Small intestine (tissue), 7 donors: ENCODE results near the gene RGS10. TPM values are rescaled to one million over a fixed set of nuclear protein-coding genes. Genes with fewer than 3 reads are reported as not detected.

Experiments
- DNase-seq, 2 donors: peaks; one replicate each; pipeline versions ENCODE4 v3.0.0 to v3.0.0-alpha.2; 2013
- FAIRE-seq: peaks from 2 replicates; lab custom pipeline; 2012; peaks lifted over from hg19 to GRCh38; lab: Jason Lieb, UNC
- H3K27ac ChIP-seq, 3 donors: one replicate each; pipeline ENCODE4 v1.5.1; 2013; ENCODE audit warnings: low read length in 2 of 3, mild to moderate bottlenecking in 2 of 3, control low read depth in 1 of 3, inconsistent platforms in 1 of 3, low read depth in 1 of 3, moderate library complexity in 1 of 3
- H3K27me3 ChIP-seq, 3 donors: one replicate each; pipeline ENCODE4 v1.6.1; 2013; ENCODE audit warnings: low read length in 3 of 3, inconsistent platforms in 1 of 3; ENCODE audit not compliant: control insufficient read depth in 3 of 3, insufficient read depth in 3 of 3
- H3K36me3 ChIP-seq, 3 donors: one replicate each; pipeline ENCODE4 v1.6.1; 2013; ENCODE audit warnings: low read length in 3 of 3, inconsistent platforms in 1 of 3, low read depth in 1 of 3, mild to moderate bottlenecking in 1 of 3, moderate library complexity in 1 of 3; ENCODE audit not compliant: control insufficient read depth in 3 of 3, insufficient read depth in 2 of 3
- H3K4me1 ChIP-seq, 3 donors: one replicate each; pipeline ENCODE4 v1.6.1; 2013; ENCODE audit warnings: low read length in 2 of 3, inconsistent platforms in 1 of 3, low read depth in 1 of 3, mild to moderate bottlenecking in 1 of 3, moderate library complexity in 1 of 3; ENCODE audit not compliant: control insufficient read depth in 3 of 3, insufficient read depth in 2 of 3
- H3K4me3 ChIP-seq, 3 donors: one replicate each; pipeline ENCODE4 v1.5.1; 2013; ENCODE audit warnings: low read length in 3 of 3, control low read depth in 1 of 3, inconsistent platforms in 1 of 3, low read depth in 1 of 3, mild to moderate bottlenecking in 1 of 3, moderate library complexity in 1 of 3
- H3K9me3 ChIP-seq, 2 donors: one replicate each; pipeline ENCODE4 v1.6.1; 2013; ENCODE audit warnings: low read depth in 1 of 2, low read length in 1 of 2; ENCODE audit not compliant: control insufficient read depth in 2 of 2, insufficient read depth in 1 of 2
- WGBS, 3 donors: extraction: QIAGEN DNeasy Blood & Tissue Kit; methylation state at CpG; one replicate each; pipeline ENCODE4 v1.1.7; 2013; 5-methylcytosine and 5-hydroxymethylcytosine counted together
- polyA plus RNA-seq, 4 donors: library from polyadenylated mRNA; stranded (reverse) in 3 of 4; unstranded in 1 of 4; fragments of 200-250 nt in 3 of 4; fragments of 120-200 nt in 1 of 4; gene quantifications; one replicate each; pipeline versions ENCODE4 v1.2.1 to v1.2.3, GENCODE V29; 2013
- donor health status: healthy with polysubstance abuse.
- donor health status: control.
- donor health status: control.
- donor health status: Bipolar disorder and iron deficiency.
- donor health status: healthy.

The RGS10 gene
- polyA plus RNA-seq, 4 donors, result 9.6 to 77.8 (median 41.1) TPM

DNA sequence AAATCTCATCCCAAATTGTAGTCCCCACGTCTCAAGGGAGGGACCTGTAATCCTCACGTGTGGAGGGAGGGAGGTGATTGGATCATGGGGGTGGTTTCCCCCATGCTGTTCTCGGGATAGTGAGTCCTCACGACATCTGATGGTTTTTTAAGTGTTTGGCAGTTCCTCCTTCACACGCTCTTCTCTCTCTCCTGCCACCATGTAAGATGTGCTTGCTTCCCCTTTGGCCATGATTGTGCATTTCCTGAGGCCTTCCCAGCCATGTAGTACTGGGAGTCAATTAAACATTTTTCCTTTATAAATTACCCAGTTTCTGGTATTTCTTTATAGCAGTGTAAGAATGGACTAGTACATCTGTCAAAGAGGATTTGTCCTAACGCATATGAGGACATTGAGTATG lies 59.5 kb downstream of the RGS10 start:
- 90 to 94% (median 93%) methylated on average over 6 of the region's 6 CpGs for WGBS, 3 donors
- H3K27me3 ChIP-seq, result peaks cover 0 to 13% (median 0%) of the 10 kb centered on the region in 3 donors
- no peaks in the 10 kb centered on the region for H3K4me1 ChIP-seq
- DNase-seq (no peak), FAIRE-seq (no peak)
- H3K27ac ChIP-seq, result no peak overlapping the region
- no peak overlapping the region for H3K4me3 ChIP-seq
- no peaks in the 10 kb centered on the region for H3K36me3 ChIP-seq
- no peaks in the 10 kb centered on the region for H3K9me3 ChIP-seq

DNA sequence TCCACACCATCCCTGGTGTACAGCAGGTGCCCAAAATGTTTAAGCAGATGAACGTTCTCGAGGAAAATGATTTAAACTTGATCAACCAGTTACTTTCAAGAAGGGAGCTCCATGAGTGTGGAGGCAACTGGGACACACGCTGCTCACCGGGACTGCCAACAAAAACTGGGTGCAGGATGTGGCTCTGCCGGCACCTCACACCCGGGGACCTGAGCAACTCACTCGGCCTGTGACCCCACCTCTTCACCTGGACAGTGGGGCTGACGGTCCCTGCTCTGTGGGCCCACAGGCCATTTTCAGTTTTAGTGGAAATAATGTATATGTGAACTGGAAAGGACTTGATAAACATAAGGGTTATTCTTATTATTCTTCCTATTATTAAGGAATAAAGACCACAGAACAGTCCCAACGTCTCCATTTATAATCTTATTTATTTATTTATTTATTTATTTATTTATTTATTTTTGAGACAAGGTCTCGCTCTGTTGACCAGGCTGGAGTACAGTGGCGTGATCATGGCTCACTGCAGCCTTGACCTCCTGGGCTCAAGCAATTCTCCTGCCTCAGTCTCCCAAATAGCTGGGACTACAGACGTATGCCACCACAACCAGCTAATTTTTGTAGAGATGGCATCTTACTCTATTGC lies 60.6 kb downstream of the RGS10 start:
- WGBS, 3 donors, result 89 to 92% (median 91%) methylated on average over 12 of the region's 12 CpGs
- no peak overlapping the region for H3K27ac ChIP-seq
- peaks cover 0 to 16% (median 0%) of the 10 kb centered on the region in 3 donors for H3K27me3 ChIP-seq
- H3K4me3 ChIP-seq, result no peak overlapping the region
- H3K36me3 ChIP-seq, result no peaks in the 10 kb centered on the region
- DNase-seq, result no peak
- no peaks in the 10 kb centered on the region for H3K4me1 ChIP-seq
- no peak for FAIRE-seq
- H3K9me3 ChIP-seq, result no peaks in the 10 kb centered on the region

DNA sequence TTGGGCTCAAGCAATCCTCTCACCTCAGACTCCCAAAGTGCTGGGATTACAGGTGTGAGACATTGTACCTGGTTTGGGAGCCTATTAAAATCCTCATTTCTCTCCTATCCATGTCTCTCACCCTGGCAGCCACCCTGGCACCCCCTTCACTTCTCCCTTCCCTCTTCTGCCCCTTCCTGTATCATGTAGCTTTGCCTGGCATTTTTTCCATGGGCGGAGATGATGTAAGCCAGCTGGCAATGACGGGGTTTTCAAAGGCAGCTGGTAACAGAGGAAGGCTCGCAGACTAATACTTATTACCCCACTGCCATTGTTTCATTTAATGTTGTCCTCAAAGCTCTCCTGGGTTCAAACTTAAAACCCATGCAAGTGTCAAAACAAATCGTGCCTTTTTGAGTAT lies 61.9 kb downstream of the RGS10 start:
- no peak for FAIRE-seq
- H3K9me3 ChIP-seq, result no peaks in the 10 kb centered on the region

DNA sequence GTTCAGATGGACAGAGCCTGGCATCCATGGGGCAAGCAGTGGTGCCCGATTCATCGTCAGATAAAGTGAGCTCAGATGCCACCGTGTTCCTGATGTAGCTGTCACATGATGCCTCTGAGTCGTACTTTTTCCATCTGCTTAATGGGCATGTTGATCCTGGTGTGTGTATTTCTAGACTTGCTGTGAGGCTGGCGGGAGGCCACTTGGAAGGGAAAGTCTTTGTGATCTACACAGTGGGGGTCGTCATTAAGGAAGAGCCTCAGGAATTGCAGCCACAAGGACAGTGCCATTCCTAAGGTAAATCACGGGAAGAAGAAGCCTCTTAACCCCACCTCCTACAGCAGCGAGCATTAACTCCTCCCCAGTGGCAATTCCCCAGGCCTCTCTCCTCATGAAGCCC lies 63.0 kb downstream of the RGS10 start:
- H3K27ac ChIP-seq, result no peak overlapping the region
- 46 to 52% (median 51%) methylated on average over 8 of the region's 8 CpGs for WGBS, 3 donors
- FAIRE-seq (no peak), DNase-seq (no peak)
- H3K4me1 ChIP-seq, result no peaks in the 10 kb centered on the region
- peaks cover 0 to 19% (median 0%) of the 10 kb centered on the region in 3 donors for H3K27me3 ChIP-seq
- H3K9me3 ChIP-seq, result no peaks in the 10 kb centered on the region
- H3K36me3 ChIP-seq, result no peaks in the 10 kb centered on the region
- no peak overlapping the region for H3K4me3 ChIP-seq

More for the DNA sequence above, 61.9 kb downstream of the RGS10 start:
- Histone ChIP-seq H3K4me1 (no peaks in the 10 kb centered on the region), H3K4me3 (no peak overlapping the region), H3K27ac (no peak overlapping the region), H3K36me3 (no peaks in the 10 kb centered on the region), H3K27me3 (peaks cover 0 to 16% (median 0%) of the 10 kb centered on the region in 3 donors)
- 34 to 65% (median 55%) methylated on average over 4 of the region's 4 CpGs for WGBS, 3 donors
- no peak for DNase-seq

DNA sequence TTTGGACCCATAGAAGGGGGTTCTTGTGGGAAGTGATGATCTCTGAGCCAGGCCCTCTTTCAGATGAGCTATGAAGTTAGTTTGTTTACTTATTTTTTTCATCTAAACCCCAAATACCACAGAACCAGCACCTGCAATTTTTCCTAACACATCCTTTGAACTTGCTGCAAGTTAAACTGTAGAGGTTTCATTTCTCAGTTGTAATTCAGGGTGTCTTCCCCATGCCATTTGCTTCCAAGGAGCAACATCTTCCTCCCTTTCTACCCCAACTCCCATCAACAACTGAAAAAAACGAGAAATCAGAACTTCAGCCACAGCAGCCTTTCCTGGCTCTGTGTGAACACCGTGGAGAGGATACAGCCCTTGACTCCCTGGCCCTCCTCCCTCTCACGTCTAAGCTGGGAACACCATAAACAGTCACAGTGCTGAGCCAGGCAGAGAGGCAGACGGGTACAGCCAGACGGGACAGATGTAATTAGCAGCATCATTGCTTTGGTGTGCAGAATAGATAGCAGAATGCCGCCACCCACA lies 63.6 kb downstream of the RGS10 start:
- Histone ChIP-seq H3K9me3 (peaks cover 0 to 4% of the 10 kb centered on the region in 2 donors), H3K27me3 (peaks cover 0 to 19% (median 0%) of the 10 kb centered on the region in 3 donors), H3K4me3 (no peak overlapping the region), H3K36me3 (no peaks in the 10 kb centered on the region), H3K4me1 (no peaks in the 10 kb centered on the region), H3K27ac (no peak overlapping the region)
- no peak for DNase-seq
- no peak for FAIRE-seq
- WGBS, 3 donors, result 17 to 25% (median 19%) methylated on average over 6 of the region's 6 CpGs

DNA sequence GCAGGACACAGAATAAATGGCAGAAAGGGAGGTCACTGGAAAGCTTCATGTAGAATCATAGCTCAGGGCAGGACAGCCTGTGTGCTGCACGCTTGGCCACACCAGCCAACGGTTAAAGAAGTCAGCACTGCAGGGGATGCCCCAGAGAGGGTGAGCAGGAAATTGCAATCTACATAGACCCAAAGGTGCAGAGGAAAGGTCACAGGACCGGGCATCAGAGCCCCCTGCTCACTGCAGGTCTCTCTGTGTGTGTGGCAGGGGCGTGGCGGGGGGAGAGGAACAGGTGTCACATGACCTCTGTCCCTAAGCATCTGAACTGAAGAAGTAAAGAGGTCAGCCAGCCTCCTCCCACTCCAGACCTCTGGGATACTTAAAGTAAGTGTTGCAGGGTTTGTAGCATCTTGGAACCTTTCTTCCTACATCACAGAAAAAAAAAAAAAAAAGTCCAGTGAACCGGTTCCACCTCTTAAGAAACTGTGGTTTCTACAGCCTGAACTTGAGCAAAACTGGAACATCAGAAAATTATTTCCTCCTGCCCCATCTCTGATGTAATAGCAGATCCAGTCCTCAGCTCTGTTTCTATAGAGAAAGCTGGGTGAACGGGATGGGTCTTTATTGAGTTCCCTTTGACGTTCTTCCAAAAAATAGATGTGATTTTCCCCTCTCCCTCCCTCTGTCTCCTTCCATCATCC lies 64.3 kb downstream of the RGS10 start:
- peaks cover 0 to 19% (median 0%) of the 10 kb centered on the region in 3 donors for H3K27me3 ChIP-seq
- H3K36me3 ChIP-seq, result no peaks in the 10 kb centered on the region
- DNase-seq (no peak), FAIRE-seq (no peak)
- no peak overlapping the region for H3K27ac ChIP-seq
- no peak overlapping the region for H3K4me3 ChIP-seq
- peaks cover 0 to 9% of the 10 kb centered on the region in 2 donors for H3K9me3 ChIP-seq
- WGBS, 3 donors, result 20 to 45% (median 41%) methylated on average over 8 of the region's 8 CpGs
- no peaks in the 10 kb centered on the region for H3K4me1 ChIP-seq

DNA sequence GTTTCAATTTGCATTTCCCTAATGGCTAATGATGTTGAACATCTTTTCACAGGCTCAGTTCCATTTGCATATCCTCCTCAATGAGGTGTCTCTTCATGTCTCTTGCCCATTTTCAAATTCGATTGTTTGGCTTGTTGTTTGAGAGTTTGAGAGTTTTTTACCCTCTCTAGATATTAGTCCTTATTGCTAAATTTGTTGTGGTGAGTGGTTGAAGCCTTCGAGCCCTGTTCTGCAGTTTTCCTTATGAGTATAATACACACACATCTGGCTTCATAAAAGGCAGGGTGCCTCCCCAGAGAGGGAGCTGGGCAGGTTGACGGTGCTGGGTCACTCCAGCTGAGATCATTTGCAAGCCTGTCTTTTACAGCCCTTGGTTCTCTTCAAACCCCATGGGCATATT lies 65.1 kb downstream of the RGS10 start:
- Histone ChIP-seq H3K9me3 (peaks cover 0 to 13% of the 10 kb centered on the region in 2 donors), H3K27me3 (peaks cover 0 to 19% (median 0%) of the 10 kb centered on the region in 3 donors), H3K4me3 (no peak overlapping the region), H3K27ac (no peak overlapping the region), H3K36me3 (no peaks in the 10 kb centered on the region), H3K4me1 (no peaks in the 10 kb centered on the region)
- DNase-seq (no peak), FAIRE-seq (no peak)
- WGBS, 3 donors, result 38 to 67% (median 58%) methylated on average over 3 of the region's 3 CpGs

DNA sequence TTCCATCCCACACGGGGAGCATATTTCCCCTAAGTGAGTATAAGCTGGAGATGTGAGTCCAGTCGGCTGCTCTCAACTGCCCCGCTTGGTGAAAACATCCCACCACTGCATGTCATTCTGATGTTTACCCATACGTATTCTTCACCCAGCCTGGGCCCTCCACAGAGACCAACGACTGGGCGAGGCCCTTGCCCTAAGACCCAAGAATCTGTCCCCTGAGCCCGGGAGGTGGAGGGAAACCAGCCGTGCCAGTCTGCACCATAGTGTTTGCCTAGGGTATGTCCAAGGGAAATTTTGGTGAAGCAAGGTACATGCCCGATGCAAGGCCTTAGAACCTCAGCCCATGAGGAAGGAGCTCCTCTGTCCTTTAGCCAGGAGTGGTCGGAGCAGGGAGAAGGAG lies 67.9 kb downstream of the RGS10 start:
- Histone ChIP-seq H3K27ac (no peak overlapping the region), H3K4me3 (no peak overlapping the region), H3K27me3 (peaks cover 0 to 17% (median 0%) of the 10 kb centered on the region in 3 donors), H3K36me3 (no peaks in the 10 kb centered on the region), H3K4me1 (no peaks in the 10 kb centered on the region), H3K9me3 (peaks cover 0 to 13% of the 10 kb centered on the region in 2 donors)
- WGBS, 3 donors, result 85 to 93% (median 92%) methylated on average over 10 of the region's 10 CpGs
- DNase-seq (no peak), FAIRE-seq (no peak)
